ENCODE results near the gene NPAS3.

Gene NPAS3

GRCh38 chr14:32938719-32939253, at the start of gene NPAS3:
NPAS3 (plus strand) TSS chr14:32938879.
- DNase-seq: peak in 1 of 2 experiments; percentile 47

- peak; percentile 44 to 45 for DNase-seq
These were observed 41.5 kb upstream of the NPAS3 start for GRCh38 chr14:32896979-32897697.

- no peak for DNase-seq
These were observed 41.0 kb upstream of the NPAS3 start for GRCh38 chr14:32897698-32898064.

GRCh38 chr14:32898876-32899275, 39.8 kb upstream of the NPAS3 start:
- DNase-seq: no peak

- DNase-seq: no peak
These were observed 38.1 kb upstream of the NPAS3 start for GRCh38 chr14:32900547-32900946.

- no peak for DNase-seq
These were observed 33.7 kb upstream of the NPAS3 start for GRCh38 chr14:32905013-32905412.

GRCh38 chr14:32906672-32907071, 32.0 kb upstream of the NPAS3 start:
- DNase-seq: no peak

GRCh38 chr14:32908196-32909084, 30.2 kb upstream of the NPAS3 start:
- no peak for DNase-seq

GRCh38 chr14:32913725-32914124, 25.0 kb upstream of the NPAS3 start:
- peak in 1 of 2 experiments; percentile 13 for DNase-seq

GRCh38 chr14:32914391-32914790, 24.3 kb upstream of the NPAS3 start:
- no peak for DNase-seq

- DNase-seq: no peak
These were observed 17.9 kb upstream of the NPAS3 start for GRCh38 chr14:32920696-32921276.

GRCh38 chr14:32925439-32925838, 13.2 kb upstream of the NPAS3 start:
- DNase-seq: no peak

GRCh38 chr14:32932302-32932913, 6.3 kb upstream of the NPAS3 start:
- DNase-seq: no peak

- no peak for DNase-seq
These were observed 5.6 kb upstream of the NPAS3 start for GRCh38 chr14:32932914-32933628.

GRCh38 chr14:32933629-32934072, 5.0 kb upstream of the NPAS3 start:
- DNase-seq: no peak

GRCh38 chr14:32934073-32934880, 4.4 kb upstream of the NPAS3 start:
- DNase-seq: peak; percentile 52 to 82

- DNase-seq: peak; percentile 36 to 51
These were observed 3.6 kb upstream of the NPAS3 start for GRCh38 chr14:32934881-32935633.

- DNase-seq: peak; percentile 83 to 88
These were observed 781 bp downstream of the NPAS3 start for GRCh38 chr14:32939254-32940065.

- DNase-seq: peak; percentile 61 to 73
These were observed 1.5 kb downstream of the NPAS3 start for GRCh38 chr14:32940066-32940651.
